OCI-LY7 (cell line): Measurements from ENCODE around the gene RHBG. TPM values are rescaled to one million over a fixed set of nuclear protein-coding genes. Genes with fewer than 3 reads are reported as not detected.

Experiments
- BruUV-seq: library from RNA; stranded (reverse); fragments of 400-500 nt; replicated peaks from 2 replicates; lab custom pipeline; 2021; lab: Mats Ljungman, UMichigan
- CTCF ChIA-PET: fragments of 300-600 bp; sonication (Branson Sonifier 250); formaldehyde crosslinking; loops from one replicate; lab custom pipeline; 2022; ENCODE audit warnings: antibody characterized with exemption; ENCODE audit not compliant: unreplicated experiment; lab: Charles Lee
- POLR2A ChIA-PET: fragments of 300-600 bp; sonication (Branson Sonifier 250); formaldehyde crosslinking; loops from one replicate; lab custom pipeline; 2022; ENCODE audit warnings: antibody characterized with exemption; lab: Charles Lee
- DNase-seq: peaks from one replicate; pipeline ENCODE4 v3.0.0-alpha.2; 2015; ENCODE audit warnings: low spot score
- H2AFZ ChIP-seq: fragments of 200-600 bp; sonication (generic), shearing (Covaris generic); 2 replicates; pipeline ENCODE4 v1.6.1; 2014; ENCODE audit warnings: mild to moderate bottlenecking, antibody characterized with exemption, low read length, moderate library complexity
- H3K27ac ChIP-seq: fragments of 200-600 bp; sonication (generic); 2 replicates; pipeline ENCODE4 v1.5.1; 2014; ENCODE audit warnings: mixed run types, low read depth, mild to moderate bottlenecking, moderate library complexity, low read length, inconsistent platforms; ENCODE audit not compliant: poor library complexity, severe bottlenecking
- H3K36me3 ChIP-seq: fragments of 200-600 bp; sonication (generic); 2 replicates; pipeline ENCODE4 v1.6.1; 2014; ENCODE audit warnings: mild to moderate bottlenecking, antibody characterized with exemption, low read length, moderate library complexity, mixed read lengths; ENCODE audit not compliant: insufficient read depth
- H3K4me1 ChIP-seq: fragments of 200-600 bp; sonication (generic); 2 replicates; pipeline ENCODE4 v1.5.1; 2014; ENCODE audit warnings: mild to moderate bottlenecking, low read length; ENCODE audit not compliant: insufficient read depth, poor library complexity, severe bottlenecking
- H3K4me2 ChIP-seq: fragments of 200-600 bp; sonication (generic); 2 replicates; pipeline ENCODE4 v1.6.1; 2014; ENCODE audit warnings: mild to moderate bottlenecking, low read length
- H3K4me3 ChIP-seq: fragments of 200-600 bp; sonication (generic); 2 replicates; pipeline ENCODE4 v1.5.1; 2014; ENCODE audit warnings: mild to moderate bottlenecking, low read depth, low read length; ENCODE audit not compliant: poor library complexity, severe bottlenecking
- H3K79me2 ChIP-seq: fragments of 200-600 bp; sonication (generic); 2 replicates; pipeline ENCODE4 v1.6.1; 2016; ENCODE audit warnings: low read depth, mild to moderate bottlenecking, low read length, moderate library complexity, mixed read lengths; ENCODE audit not compliant: insufficient read depth
- H3K9me2 ChIP-seq: fragments of 200-600 bp; sonication (generic); 2 replicates; pipeline ENCODE4 v1.6.1; 2016; ENCODE audit warnings: mild to moderate bottlenecking, low read length, mixed read lengths; ENCODE audit not compliant: insufficient read depth
- H3K9me3 ChIP-seq: fragments of 200-600 bp; sonication (generic); 2 replicates; pipeline ENCODE4 v1.6.1; 2014; ENCODE audit warnings: mild to moderate bottlenecking, mixed run types, low read length, mixed read lengths
- H4K20me1 ChIP-seq: fragments of 200-600 bp; sonication (generic); 2 replicates; pipeline ENCODE4 v1.6.1; 2014; ENCODE audit warnings: mild to moderate bottlenecking, antibody characterized with exemption, low read length, moderate library complexity, mixed read lengths; ENCODE audit not compliant: insufficient read depth
- CTCF ChIP-seq: fragments of 200-600 bp; sonication (generic); conservative IDR thresholded peaks from 2 replicates; pipeline ENCODE4 v1.5.1; 2014; ENCODE audit warnings: mild to moderate bottlenecking, antibody characterized with exemption, low read length, moderate library complexity, mixed read lengths
- EZH2phosphoT487 ChIP-seq: fragments of 200-600 bp; sonication (generic); IDR thresholded peaks from 2 replicates; pipeline ENCODE4 v1.6.1; 2018; ENCODE audit warnings: low read depth, borderline replicate concordance, mild to moderate bottlenecking, mixed run types, antibody characterized with exemption, low read length, moderate library complexity, mixed read lengths
- intact Hi-C: fragments of 100-400 bp; cut with micrococcal nuclease; formaldehyde crosslinking; loops from one replicate; pipeline ENCODE4 v1.10.0; 2022; ENCODE audit not compliant: unreplicated experiment
- total RNA-seq, 2 experiments: library from RNA; depleted of rRNA in 1 of 2; stranded (reverse); fragments of >200 nt in 1 of 2; shearing (Covaris generic) in 1 of 2; gene quantifications; 2 replicates each; pipeline ENCODE4 v1.2.3, GENCODE V29; 2014 to 2022

RHBG gene
- total RNA-seq, 2 experiments from 2014 or later = not detected

DNA sequence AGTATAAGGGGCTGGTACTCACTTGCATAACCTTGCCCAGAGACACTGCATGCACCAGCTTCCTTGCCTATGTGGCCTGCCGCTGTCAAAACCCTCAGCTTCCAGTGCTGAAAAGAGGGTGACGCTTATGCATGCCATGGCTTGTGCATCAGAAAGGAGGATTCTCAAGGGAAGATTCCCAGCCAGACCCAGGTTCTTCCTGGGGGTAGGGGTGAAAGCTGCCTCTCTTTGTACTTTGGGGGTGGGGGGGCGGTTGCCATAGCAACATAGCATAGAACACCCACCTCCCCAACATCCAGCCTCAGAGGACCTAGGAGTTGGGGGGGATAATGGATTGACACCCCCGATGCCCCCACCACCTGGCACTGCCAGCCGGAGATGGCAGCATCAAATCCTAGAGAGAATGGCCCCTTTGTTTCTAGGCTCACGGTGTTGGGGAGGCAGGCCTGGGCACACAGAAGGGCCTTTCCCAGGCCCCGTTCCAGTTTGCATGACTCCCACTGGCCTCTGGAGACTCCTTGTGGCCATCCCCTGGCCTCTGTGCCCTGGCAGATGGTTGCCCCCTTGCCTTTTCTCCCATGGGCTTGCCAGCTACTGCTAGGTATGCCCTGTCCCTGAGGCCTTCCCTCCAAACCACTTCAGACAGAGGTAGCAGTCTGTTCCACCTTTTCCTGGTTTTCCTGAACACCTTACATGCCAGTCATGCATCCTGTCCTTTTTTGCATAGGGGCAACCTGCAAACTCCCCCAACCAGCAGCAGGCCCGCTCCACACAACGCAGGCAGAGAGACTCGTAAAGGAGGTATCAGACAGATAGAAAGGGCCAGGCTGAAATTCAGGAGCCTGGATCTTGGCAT is 44.6 kb downstream of the RHBG start:
- no peaks in the 10 kb centered on the region for H3K36me3 ChIP-seq
- H3K4me1 ChIP-seq = no peaks in the 10 kb centered on the region
- H3K27ac ChIP-seq = no peak overlapping the region
- no peaks in the 10 kb centered on the region for H3K9me2 ChIP-seq
- H3K4me2 ChIP-seq = no peak overlapping the region
- TF ChIP-seq EZH2phosphoT487 = no peak
- TF ChIP-seq CTCF = no peak
- ChIA-PET POLR2A (interaction anchor here (0.6 kb wide), 1 partner anchor 355 kb away, joined by 3 read pairs; no protein-coding TSS in a partner anchor), CTCF (no interaction called here)
- H4K20me1 ChIP-seq = no peaks in the 10 kb centered on the region; the same call in 1 of the 2 replicates
- no peak overlapping the region for H2AFZ ChIP-seq
- no peaks in the 10 kb centered on the region for H3K79me2 ChIP-seq
- intact Hi-C loops = no loop called here
- BruUV-seq = no TSS peak
- DNase-seq = no peak
- H3K9me3 ChIP-seq = no peaks in the 10 kb centered on the region
- H3K4me3 ChIP-seq = no peak overlapping the region

GRCh38 chr1:156414461-156415064 is 45.6 kb downstream of the RHBG start:
- no peak for DNase-seq

More at GRCh38 chr1:156414461-156415064, 45.6 kb downstream of the RHBG start:
- Histone ChIP-seq H3K79me2 (no peaks in the 10 kb centered on the region), H3K9me3 (no peaks in the 10 kb centered on the region), H3K4me3 (no peak overlapping the region), H3K9me2 (no peaks in the 10 kb centered on the region), H3K4me1 (no peaks in the 10 kb centered on the region), H2AFZ (no peak overlapping the region), H3K36me3 (no peaks in the 10 kb centered on the region), H3K4me2 (no peak overlapping the region), H3K27ac (no peak overlapping the region), H4K20me1 (no peaks in the 10 kb centered on the region; the same call in 1 of the 2 replicates)
- CTCF ChIA-PET = no interaction called here
- POLR2A ChIA-PET = no interaction called here
- BruUV-seq = no TSS peak
- TF ChIP-seq EZH2phosphoT487 = no peak
- TF ChIP-seq CTCF = no peak
- intact Hi-C loops = no loop called here
